Ovary (tissue), 9 donors: ENCODE measurements around the gene RERE. TPM values are rescaled to one million over a fixed set of nuclear protein-coding genes. Genes with fewer than 3 reads are reported as not detected.

Source experiments
- DNase-seq, 5 donors: peaks; one replicate each; pipeline ENCODE4 v3.0.0-alpha.2; 2019 to 2020
- H3K27ac ChIP-seq, 2 donors: fragments of 200-600 bp; one replicate each; pipeline versions ENCODE4 v1.5.1 to v1.8.0; 2019 to 2022
- H3K27me3 ChIP-seq: fragments of 200-600 bp; one replicate; pipeline ENCODE4 v1.8.0; 2022
- H3K36me3 ChIP-seq: fragments of 200-600 bp; sonication (generic); one replicate; pipeline ENCODE4 v1.5.1; 2019
- H3K4me1 ChIP-seq: one replicate; pipeline ENCODE4 v1.8.1; 2013; ENCODE audit warnings: mild to moderate bottlenecking, moderate library complexity; ENCODE audit not compliant: insufficient read depth
- H3K4me3 ChIP-seq: fragments of 200-600 bp; sonication (generic); one replicate; pipeline ENCODE4 v1.5.1; 2017
- H3K9me3 ChIP-seq, 2 donors: fragments of 200-600 bp in 1 of 2; sonication (generic) in 1 of 2; one replicate each; pipeline versions ENCODE4 v1.5.1 to v1.8.1; 2013 to 2019; ENCODE audit warnings: mild to moderate bottlenecking in 1 of 2, moderate library complexity in 1 of 2
- CTCF ChIP-seq, 3 donors: fragments of 450-650 bp in 2 of 3; fragments of 200-600 bp in 1 of 3; IDR thresholded peaks; one replicate each; pipeline versions ENCODE4 v1.5.1 to v1.8.0; 2016 to 2022; ENCODE audit warnings: antibody characterized with exemption in 3 of 3, mild to moderate bottlenecking in 1 of 3
- EP300 ChIP-seq: sonication (generic); formaldehyde crosslinking; IDR thresholded peaks from one replicate; pipeline ENCODE4 v1.6.1; 2017; ENCODE audit warnings: antibody characterized with exemption
- POLR2A ChIP-seq: fragments of 450-650 bp; IDR thresholded peaks from one replicate; pipeline ENCODE4 v1.6.1; 2017; ENCODE audit warnings: antibody characterized with exemption, mild to moderate bottlenecking, moderate library complexity
- WGBS, 3 donors: extraction: QIAGEN DNeasy Blood & Tissue Kit in 1 of 3; methylation state at CpG; one replicate each; pipeline versions ENCODE4 v1.1.5 to v1.1.7; 2013 to 2017; 5-methylcytosine and 5-hydroxymethylcytosine counted together
- intact Hi-C, 4 donors: fragments of 100-400 bp; cut with DNase I; formaldehyde crosslinking; loops; one replicate each; pipeline versions ENCODE4 v1.11.0 to v1.15.1; 2022 to 2023
- polyA plus RNA-seq, 2 donors: library from polyadenylated mRNA; stranded (reverse); fragments of 200-250 nt in 1 of 2; fragments of 350-450 nt in 1 of 2; fragmentation: Illumina TruSeq in 1 of 2; extraction: RNeasy Lipid Tissue Mini Kit (QIAGEN cat#74804) in 1 of 2; gene quantifications; one replicate each; pipeline ENCODE4 v1.2.3, GENCODE V29; 2013 to 2014
- total RNA-seq, 7 donors: library from RNA; depleted of rRNA in 2 of 7; stranded (reverse); fragments of >200 nt in 2 of 7; fragmentation: NEBNext Ultra II Directional in 3 of 7; extraction: Animal tissue kit (Norgen Biotek cat#: 25700) in 3 of 7; gene quantifications; one replicate each; pipeline versions ENCODE4 v1.1.0 to v1.2.4, GENCODE V29; 2016 to 2023
- donor health status: DM: no; HTN: no; CAD: no; lungs with moderate emphysema.
- donor health status: DM: no; HTN: no; CAD: no.
- donor health status: Bipolar disorder and iron deficiency.
- donor health status: DM: yes; HTN: yes; CAD: no.
- donor health status: DM: no; HTN: no; CAD: no.
- donor health status: DM: yes; HTN: yes; CAD: no.

RERE gene
- total and polyA plus RNA-seq, 9 donors, result 36.7 to 119 (median 114) TPM

DNA sequence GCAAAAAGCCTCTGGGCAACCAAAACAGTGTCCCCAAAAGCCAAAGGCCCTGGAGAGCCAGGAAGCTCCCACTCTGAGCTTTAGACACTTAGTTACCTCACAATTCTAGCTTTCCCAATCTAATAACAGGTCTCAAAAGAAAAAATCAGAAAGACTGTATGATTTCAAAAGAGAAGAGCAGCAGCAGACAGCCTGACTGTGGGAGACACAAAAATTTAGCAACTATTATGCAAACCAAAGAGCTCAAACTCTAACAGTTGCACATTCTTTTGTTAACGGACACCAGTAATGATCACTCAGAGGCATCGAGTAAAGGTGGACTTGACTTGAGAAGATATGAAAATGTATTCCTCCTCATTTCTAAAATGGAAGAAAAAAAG lies 339.5 kb downstream of the RERE start:
- TF ChIP-seq EP300 (no peak), POLR2A (no peak), CTCF (IDR thresholded peaks at IDR 0.05) (no peak)
- Histone ChIP-seq H3K9me3 (no peaks in the 10 kb centered on the region), H3K27ac (no peak overlapping the region), H3K36me3 (no peaks in the 10 kb centered on the region), H3K27me3 (no peaks in the 10 kb centered on the region), H3K4me3 (no peak overlapping the region), H3K4me1 (peaks cover 2% of the 10 kb centered on the region)
- no peak for DNase-seq
- 56 to 65% (median 61%) methylated on average over 2 of the region's 2 CpGs for WGBS, 3 donors
- intact Hi-C loops, result no loop called here

- DNase-seq, result no peak
- intact Hi-C loops, result no loop called here
- no peak overlapping the region for H3K27ac ChIP-seq
- no peak overlapping the region for H3K4me3 ChIP-seq
- TF ChIP-seq EP300 (no peak), POLR2A (no peak), CTCF (IDR thresholded peaks at IDR 0.05) (no peak)
- WGBS, 3 donors, result 27 to 34% (median 32%) methylated on average over 9 of the region's 9 CpGs
- peaks cover 2% of the 10 kb centered on the region for H3K4me1 ChIP-seq
- no peaks in the 10 kb centered on the region for H3K36me3 ChIP-seq
- H3K27me3 ChIP-seq, result no peaks in the 10 kb centered on the region
- no peaks in the 10 kb centered on the region for H3K9me3 ChIP-seq
Observed at GRCh38 chr1:8477166-8477982, 340.1 kb downstream of the RERE start.

- WGBS, 3 donors, result 90 to 96% (median 93%) methylated on average over 3 of the region's 3 CpGs
- Histone ChIP-seq H3K4me1 (peaks cover 2% of the 10 kb centered on the region), H3K27me3 (no peaks in the 10 kb centered on the region), H3K27ac (no peak overlapping the region), H3K4me3 (no peak overlapping the region), H3K9me3 (no peaks in the 10 kb centered on the region), H3K36me3 (no peaks in the 10 kb centered on the region)
- no peak for TF ChIP-seq EP300
- TF ChIP-seq CTCF (IDR thresholded peaks at IDR 0.05), result no peak
- TF ChIP-seq POLR2A, result no peak
- no peak for DNase-seq
- intact Hi-C loops, result no loop called here
Observed at GRCh38 chr1:8476006-8476405, 341.4 kb downstream of the RERE start.

DNA sequence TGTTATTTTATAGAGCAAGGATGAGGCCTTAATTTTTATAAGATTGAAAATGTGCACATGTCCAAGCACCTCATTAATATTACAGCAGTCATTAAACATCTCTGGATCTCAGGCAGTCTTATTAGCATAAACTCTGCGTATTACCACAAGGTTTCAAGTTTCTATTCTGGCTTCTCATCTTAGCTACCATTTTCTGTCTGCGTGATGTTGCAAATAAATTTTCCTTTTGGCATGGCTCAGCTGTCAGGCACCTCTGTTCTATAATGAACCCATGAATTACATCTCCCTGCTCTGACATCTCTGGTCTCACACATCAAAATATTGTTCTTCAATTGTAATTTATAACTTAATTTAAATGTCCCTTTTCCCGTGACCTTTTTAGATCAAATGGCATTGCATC lies 343.1 kb downstream of the RERE start:
- H3K4me3 ChIP-seq, result no peak overlapping the region
- peaks cover 2% of the 10 kb centered on the region for H3K4me1 ChIP-seq
- intact Hi-C loops, result no loop called here
- no peaks in the 10 kb centered on the region for H3K36me3 ChIP-seq
- no peaks in the 10 kb centered on the region for H3K9me3 ChIP-seq
- no peak for DNase-seq
- WGBS, 3 donors, result 82 to 98% (median 97%) methylated on average over 3 of the region's 3 CpGs
- no peaks in the 10 kb centered on the region for H3K27me3 ChIP-seq
- TF ChIP-seq POLR2A (no peak), EP300 (no peak), CTCF (IDR thresholded peaks at IDR 0.05) (no peak)
- H3K27ac ChIP-seq, result no peak overlapping the region
